ENCODE data around the gene USP10. TPM values are rescaled to one million over a fixed set of nuclear protein-coding genes. Genes with fewer than 3 reads are reported as not detected.

Gene USP10, protein sequence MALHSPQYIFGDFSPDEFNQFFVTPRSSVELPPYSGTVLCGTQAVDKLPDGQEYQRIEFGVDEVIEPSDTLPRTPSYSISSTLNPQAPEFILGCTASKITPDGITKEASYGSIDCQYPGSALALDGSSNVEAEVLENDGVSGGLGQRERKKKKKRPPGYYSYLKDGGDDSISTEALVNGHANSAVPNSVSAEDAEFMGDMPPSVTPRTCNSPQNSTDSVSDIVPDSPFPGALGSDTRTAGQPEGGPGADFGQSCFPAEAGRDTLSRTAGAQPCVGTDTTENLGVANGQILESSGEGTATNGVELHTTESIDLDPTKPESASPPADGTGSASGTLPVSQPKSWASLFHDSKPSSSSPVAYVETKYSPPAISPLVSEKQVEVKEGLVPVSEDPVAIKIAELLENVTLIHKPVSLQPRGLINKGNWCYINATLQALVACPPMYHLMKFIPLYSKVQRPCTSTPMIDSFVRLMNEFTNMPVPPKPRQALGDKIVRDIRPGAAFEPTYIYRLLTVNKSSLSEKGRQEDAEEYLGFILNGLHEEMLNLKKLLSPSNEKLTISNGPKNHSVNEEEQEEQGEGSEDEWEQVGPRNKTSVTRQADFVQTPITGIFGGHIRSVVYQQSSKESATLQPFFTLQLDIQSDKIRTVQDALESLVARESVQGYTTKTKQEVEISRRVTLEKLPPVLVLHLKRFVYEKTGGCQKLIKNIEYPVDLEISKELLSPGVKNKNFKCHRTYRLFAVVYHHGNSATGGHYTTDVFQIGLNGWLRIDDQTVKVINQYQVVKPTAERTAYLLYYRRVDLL
- 157 TPM for polyA plus RNA-seq (2013, experiment 1 of 2)
- 159 TPM for polyA plus RNA-seq (2013, experiment 2 of 2)

DNA sequence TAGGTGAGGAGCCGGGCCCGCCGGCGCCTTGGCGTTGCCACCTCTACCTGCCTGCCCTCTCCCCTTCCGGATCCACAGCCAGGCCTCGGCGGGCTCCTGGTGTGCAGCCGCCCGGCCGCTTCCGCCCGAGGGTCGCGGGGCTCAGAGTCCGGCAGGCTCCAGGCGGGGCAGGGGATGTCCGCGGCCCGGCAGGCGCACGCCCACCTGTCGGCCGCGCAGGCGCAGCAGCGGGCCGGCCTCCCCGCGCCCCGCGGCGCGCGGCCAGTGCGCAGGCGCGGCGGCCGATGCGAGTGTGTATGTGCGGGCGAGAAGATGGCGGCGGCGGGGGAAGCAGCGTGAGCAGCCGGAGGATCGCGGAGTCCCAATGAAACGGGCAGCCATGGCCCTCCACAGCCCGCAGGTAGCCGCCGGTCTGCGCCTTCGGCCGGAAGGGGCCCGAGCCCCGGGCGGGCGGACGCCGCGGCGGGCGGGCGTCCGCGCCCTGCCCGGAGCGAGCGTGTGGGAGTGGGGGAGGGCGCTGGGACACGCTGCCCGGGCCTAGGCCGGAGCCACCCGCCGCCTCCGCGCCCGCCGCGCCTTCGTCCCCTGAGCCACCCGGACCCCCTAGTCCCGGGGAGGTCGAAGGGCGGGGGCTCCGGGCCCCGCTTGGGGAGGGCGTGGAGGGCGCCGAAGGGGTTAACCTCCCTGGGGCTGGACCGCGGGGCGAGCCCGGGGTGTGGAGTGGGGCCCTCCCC is at the start of gene USP10:
USP10 (plus strand) TSS at position 289 of the 734 bp plus-strand sequence; CDS start at position 380, 91 bp downstream.
- H2BK120ac ChIP-seq (ENCODE audit: low read depth, low read length) = peak within 1 kb of the TSS; percentile 29
- peak within 1 kb of the TSS; percentile 99 for H3K18ac ChIP-seq (ENCODE audit: low read length)
- peak within 1 kb of the TSS; percentile 60 for H2AK5ac ChIP-seq (ENCODE audit: low read length)
- H3K23ac ChIP-seq (ENCODE audit: low read length) = peak within 1 kb of the TSS; percentile 48
- peaks cover 3% of the 10 kb centered on the region for H3K79me1 ChIP-seq (ENCODE audit: low read length)
- peak within 1 kb of the TSS; percentile 7 for H4K8ac ChIP-seq (ENCODE audit: low read depth, low read length)
- peak within 1 kb of the TSS; percentile 92 for H4K5ac ChIP-seq (ENCODE audit: low read length)
- no CpG with 5 or more reads among the region's 97 CpGs for WGBS (ENCODE audit: extremely low coverage, insufficient coverage, low lambda C conversion rate)
- peaks cover 3% of the 10 kb centered on the region for H3K4me1 ChIP-seq (ENCODE audit: control insufficient read depth, low read depth, low read length)
- no peak within 1 kb of the TSS for H2BK15ac ChIP-seq (replicated peaks; ENCODE audit: low read depth)
- peak within 1 kb of the TSS; percentile 91 for H3K9ac ChIP-seq (ENCODE audit: low read length)
- H3K4me3 ChIP-seq (ENCODE audit: low read length) = peak within 1 kb of the TSS; percentile 95
- no peaks in the 10 kb centered on the region for H3K27me3 ChIP-seq (ENCODE audit: insufficient read depth, low read length, poor library complexity)
- H3K36me3 ChIP-seq (ENCODE audit: control insufficient read depth, insufficient read depth, low read length) = no peaks in the 10 kb centered on the region
- peak; percentile 91 for DNase-seq
- peak within 1 kb of the TSS; percentile 64 for H2BK5ac ChIP-seq (ENCODE audit: low read length)
- H3K4ac ChIP-seq (ENCODE audit: low read depth, low read length) = peak within 1 kb of the TSS; percentile 98
- peaks cover 42% of the 10 kb centered on the region for H3K79me2 ChIP-seq (ENCODE audit: control insufficient read depth, insufficient read depth, low read length)
- peak within 1 kb of the TSS; percentile 92 for H3K27ac ChIP-seq (ENCODE audit: low read depth, low read length)
- peak within 1 kb of the TSS; percentile 95 for H3K56ac ChIP-seq (ENCODE audit: low read length)
- peak within 1 kb of the TSS; percentile 82 for H3K4me2 ChIP-seq (ENCODE audit: low read length)

DNA sequence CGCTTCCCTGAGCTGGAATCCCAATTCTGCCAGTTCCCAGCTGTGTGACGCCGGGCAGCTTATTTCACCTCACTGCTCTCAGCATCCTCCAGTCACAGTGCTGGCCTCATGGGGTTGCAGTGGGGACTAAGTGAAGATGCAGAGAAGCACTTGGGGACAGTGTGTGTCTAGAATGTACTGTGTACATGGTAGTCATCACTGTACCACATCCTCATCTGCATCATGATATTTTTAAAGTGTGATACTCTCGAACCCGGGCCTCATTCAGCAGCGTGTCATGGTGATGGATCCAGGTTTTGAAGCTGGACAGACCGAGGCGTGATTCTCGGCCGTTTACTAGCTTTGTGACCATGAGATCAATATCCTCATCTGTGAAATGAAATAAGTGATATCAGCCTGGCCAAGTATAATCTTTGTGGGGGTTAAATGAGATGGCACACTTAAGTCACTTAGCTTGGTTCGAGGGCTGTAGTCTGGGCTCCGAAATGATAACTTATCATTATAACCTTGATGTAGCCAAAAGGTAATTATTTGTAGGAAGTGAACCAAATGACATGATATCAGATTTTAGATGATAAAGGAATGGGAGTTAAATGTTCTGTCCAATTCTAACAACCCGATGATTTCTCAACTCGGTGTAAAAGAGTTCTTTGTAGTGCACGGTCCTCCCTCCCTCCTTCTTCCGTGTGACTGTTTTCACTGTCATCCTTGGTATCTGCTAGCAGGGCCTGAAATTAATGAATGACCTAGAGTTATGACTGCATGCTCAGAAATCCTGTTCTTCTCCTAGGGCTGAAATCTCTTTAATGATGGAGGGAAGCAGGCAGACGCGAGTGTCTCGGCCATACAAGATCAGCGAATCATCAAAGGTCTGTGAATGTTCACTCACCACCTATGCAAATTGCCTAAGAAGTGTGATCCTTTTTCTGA is 49.5 kb upstream of the USP10 start:
- no peak overlapping the region for H2BK120ac ChIP-seq (ENCODE audit: low read depth, low read length)
- H3K23ac ChIP-seq (ENCODE audit: low read length) = no peak overlapping the region
- no peaks in the 10 kb centered on the region for H3K79me2 ChIP-seq (ENCODE audit: control insufficient read depth, insufficient read depth, low read length)
- H3K27me3 ChIP-seq (ENCODE audit: insufficient read depth, low read length, poor library complexity) = no peaks in the 10 kb centered on the region
- H3K4ac ChIP-seq (ENCODE audit: low read depth, low read length) = no peak overlapping the region
- WGBS (ENCODE audit: extremely low coverage, insufficient coverage, low lambda C conversion rate) = no CpG with 5 or more reads among the region's 20 CpGs
- H3K79me1 ChIP-seq (ENCODE audit: low read length) = no peaks in the 10 kb centered on the region
- no peak overlapping the region for H2BK5ac ChIP-seq (ENCODE audit: low read length)
- no peak overlapping the region for H2AK5ac ChIP-seq (ENCODE audit: low read length)
- no peak overlapping the region for H3K56ac ChIP-seq (ENCODE audit: low read length)
- no peak for DNase-seq
- H3K9ac ChIP-seq (ENCODE audit: low read length) = no peak overlapping the region
- no peak overlapping the region for H2BK15ac ChIP-seq (replicated peaks; ENCODE audit: low read depth)
- no peak overlapping the region for H3K4me3 ChIP-seq (ENCODE audit: low read length)
- H4K8ac ChIP-seq (ENCODE audit: low read depth, low read length) = no peak overlapping the region
- no peaks in the 10 kb centered on the region for H3K4me1 ChIP-seq (ENCODE audit: control insufficient read depth, low read depth, low read length)
- no peak overlapping the region for H3K4me2 ChIP-seq (ENCODE audit: low read length)
- H3K18ac ChIP-seq (ENCODE audit: low read length) = no peak overlapping the region
- no peaks in the 10 kb centered on the region for H3K36me3 ChIP-seq (ENCODE audit: control insufficient read depth, insufficient read depth, low read length)
- H4K5ac ChIP-seq (ENCODE audit: low read length) = no peak overlapping the region
- no peak overlapping the region for H3K27ac ChIP-seq (ENCODE audit: low read depth, low read length)

- no peak overlapping the region for H3K4ac ChIP-seq (ENCODE audit: low read depth, low read length)
- H3K79me1 ChIP-seq (ENCODE audit: low read length) = no peaks in the 10 kb centered on the region
- no peak overlapping the region for H2BK120ac ChIP-seq (ENCODE audit: low read depth, low read length)
- H4K5ac ChIP-seq (ENCODE audit: low read length) = no peak overlapping the region
- peaks cover 2% of the 10 kb centered on the region for H3K36me3 ChIP-seq (ENCODE audit: control insufficient read depth, insufficient read depth, low read length)
- no peaks in the 10 kb centered on the region for H3K27me3 ChIP-seq (ENCODE audit: insufficient read depth, low read length, poor library complexity)
- H3K4me1 ChIP-seq (ENCODE audit: control insufficient read depth, low read depth, low read length) = no peaks in the 10 kb centered on the region
- H3K27ac ChIP-seq (ENCODE audit: low read depth, low read length) = no peak overlapping the region
- H3K56ac ChIP-seq (ENCODE audit: low read length) = no peak overlapping the region
- H3K4me2 ChIP-seq (ENCODE audit: low read length) = no peak overlapping the region
- no peak overlapping the region for H2BK15ac ChIP-seq (replicated peaks; ENCODE audit: low read depth)
- H3K4me3 ChIP-seq (ENCODE audit: low read length) = no peak overlapping the region
- H3K9ac ChIP-seq (ENCODE audit: low read length) = no peak overlapping the region
- no peak overlapping the region for H4K8ac ChIP-seq (ENCODE audit: low read depth, low read length)
- no peak for DNase-seq
- no peaks in the 10 kb centered on the region for H3K79me2 ChIP-seq (ENCODE audit: control insufficient read depth, insufficient read depth, low read length)
- no CpG with 5 or more reads among the region's 7 CpGs for WGBS (ENCODE audit: extremely low coverage, insufficient coverage, low lambda C conversion rate)
- no peak overlapping the region for H2AK5ac ChIP-seq (ENCODE audit: low read length)
- H2BK5ac ChIP-seq (ENCODE audit: low read length) = no peak overlapping the region
- H3K23ac ChIP-seq (ENCODE audit: low read length) = no peak overlapping the region
- no peak overlapping the region for H3K18ac ChIP-seq (ENCODE audit: low read length)
These were observed 47.2 kb upstream of the USP10 start for GRCh38 chr16:84652566-84652965.

DNA sequence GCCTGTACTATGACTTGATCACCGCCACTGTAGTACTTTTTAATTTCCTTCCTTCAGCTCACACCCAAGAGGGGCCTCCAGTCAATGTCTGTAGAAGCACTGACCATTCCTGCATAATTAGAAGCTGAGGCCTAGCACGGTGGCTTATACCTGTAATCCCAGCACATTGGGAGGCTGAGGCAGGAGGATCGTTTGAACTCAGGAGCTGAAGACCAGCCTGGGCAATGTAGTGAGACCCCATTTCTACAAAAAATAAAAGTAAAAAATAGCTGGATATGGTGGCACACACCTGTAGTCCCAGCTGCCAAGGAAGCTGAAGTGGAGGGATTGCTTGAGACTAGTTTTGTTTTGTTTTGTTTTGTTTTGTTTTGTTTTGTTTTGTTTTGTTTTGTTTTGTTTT is 45.6 kb upstream of the USP10 start:
- Histone ChIP-seq H3K36me3 (ENCODE audit: control insufficient read depth, insufficient read depth, low read length) (peaks cover 2% of the 10 kb centered on the region), H2BK15ac (replicated peaks; ENCODE audit: low read depth) (no peak overlapping the region), H3K4me3 (ENCODE audit: low read length) (no peak overlapping the region), H2AK5ac (ENCODE audit: low read length) (no peak overlapping the region), H4K5ac (ENCODE audit: low read length) (no peak overlapping the region), H3K56ac (ENCODE audit: low read length) (no peak overlapping the region), H2BK120ac (ENCODE audit: low read depth, low read length) (no peak overlapping the region), H3K27me3 (ENCODE audit: insufficient read depth, low read length, poor library complexity) (no peaks in the 10 kb centered on the region), H3K27ac (ENCODE audit: low read depth, low read length) (no peak overlapping the region), H3K9ac (ENCODE audit: low read length) (no peak overlapping the region), H3K4ac (ENCODE audit: low read depth, low read length) (no peak overlapping the region), H3K4me1 (ENCODE audit: control insufficient read depth, low read depth, low read length) (no peaks in the 10 kb centered on the region), H3K23ac (ENCODE audit: low read length) (no peak overlapping the region), H4K8ac (ENCODE audit: low read depth, low read length) (no peak overlapping the region), H2BK5ac (ENCODE audit: low read length) (no peak overlapping the region), H3K18ac (ENCODE audit: low read length) (no peak overlapping the region), H3K79me1 (ENCODE audit: low read length) (no peaks in the 10 kb centered on the region), H3K4me2 (ENCODE audit: low read length) (no peak overlapping the region), H3K79me2 (ENCODE audit: control insufficient read depth, insufficient read depth, low read length) (no peaks in the 10 kb centered on the region)
- no CpG with 5 or more reads among the region's 3 CpGs for WGBS (ENCODE audit: extremely low coverage, insufficient coverage, low lambda C conversion rate)
- no peak for DNase-seq

GRCh38 chr16:84654998-84655397 is 44.8 kb upstream of the USP10 start:
- Histone ChIP-seq H3K18ac (ENCODE audit: low read length) (no peak overlapping the region), H4K5ac (ENCODE audit: low read length) (no peak overlapping the region), H2BK5ac (ENCODE audit: low read length) (no peak overlapping the region), H3K27me3 (ENCODE audit: insufficient read depth, low read length, poor library complexity) (no peaks in the 10 kb centered on the region), H2BK120ac (ENCODE audit: low read depth, low read length) (no peak overlapping the region), H2AK5ac (ENCODE audit: low read length) (no peak overlapping the region), H3K9ac (ENCODE audit: low read length) (no peak overlapping the region), H3K4me1 (ENCODE audit: control insufficient read depth, low read depth, low read length) (no peaks in the 10 kb centered on the region), H3K4me2 (ENCODE audit: low read length) (no peak overlapping the region), H4K8ac (ENCODE audit: low read depth, low read length) (no peak overlapping the region), H3K36me3 (ENCODE audit: control insufficient read depth, insufficient read depth, low read length) (peaks cover 2% of the 10 kb centered on the region), H3K4me3 (ENCODE audit: low read length) (no peak overlapping the region), H3K27ac (ENCODE audit: low read depth, low read length) (no peak overlapping the region), H3K23ac (ENCODE audit: low read length) (no peak overlapping the region), H3K79me1 (ENCODE audit: low read length) (no peaks in the 10 kb centered on the region), H3K56ac (ENCODE audit: low read length) (no peak overlapping the region), H3K79me2 (ENCODE audit: control insufficient read depth, insufficient read depth, low read length) (no peaks in the 10 kb centered on the region), H3K4ac (ENCODE audit: low read depth, low read length) (no peak overlapping the region), H2BK15ac (replicated peaks; ENCODE audit: low read depth) (no peak overlapping the region)
- DNase-seq = no peak
- no CpG with 5 or more reads among the region's 6 CpGs for WGBS (ENCODE audit: extremely low coverage, insufficient coverage, low lambda C conversion rate)

Measured in mesendoderm (in vitro differentiated cells).